SJSA1 (cell line): ENCODE data around the gene JAML. TPM values are rescaled to one million over a fixed set of nuclear protein-coding genes. Genes with fewer than 3 reads are reported as not detected.

Experiments
- DNase-seq, 2 experiments: peaks; one replicate each; pipeline ENCODE4 v3.0.0-alpha.2; 2015 to 2020; ENCODE audit warnings: low spot score in 2 of 2, low read depth in 1 of 2
- H3K27ac ChIP-seq: fragments of 250-450 bp; sonication (Bioruptor Pico); 2 replicates; pipeline ENCODE4 v1.5.1; 2020; ENCODE audit warnings: mild to moderate bottlenecking, moderate library complexity
- H3K27me3 ChIP-seq: fragments of 250-450 bp; sonication (Bioruptor Pico); replicated peaks from 2 replicates; pipeline ENCODE4 v1.5.1; 2020; ENCODE audit warnings: mild to moderate bottlenecking, moderate library complexity
- H3K36me3 ChIP-seq: fragments of 250-450 bp; sonication (Bioruptor Pico); 2 replicates; pipeline ENCODE4 v1.5.1; 2020; ENCODE audit warnings: mild to moderate bottlenecking
- H3K4me1 ChIP-seq: fragments of 250-450 bp; sonication (Bioruptor Pico); replicated peaks from 2 replicates; pipeline ENCODE4 v1.6.1; 2021; ENCODE audit warnings: mild to moderate bottlenecking
- H3K4me3 ChIP-seq: fragments of 250-450 bp; sonication (Bioruptor Pico); 2 replicates; pipeline ENCODE4 v1.5.1; 2020; ENCODE audit warnings: mild to moderate bottlenecking
- H3K9me3 ChIP-seq: fragments of 250-450 bp; sonication (Bioruptor Pico); replicated peaks from 2 replicates; pipeline ENCODE4 v1.5.1; 2020; ENCODE audit warnings: mild to moderate bottlenecking
- total RNA-seq: library from RNA; depleted of rRNA; stranded (reverse); fragments of >200 nt; shearing (Covaris generic); gene quantifications from 2 replicates; pipeline ENCODE4 v1.2.3, GENCODE V29; 2014

JAML gene
- total RNA-seq, 1 experiment from 2014 or later, result not detected

GRCh38 chr11:118233377-118233776 lies 8.6 kb upstream of the JAML start:
- H3K4me3 ChIP-seq, result no peak overlapping the region
- no peak overlapping the region for H3K27ac ChIP-seq
- H3K27me3 ChIP-seq, result no peaks in the 10 kb centered on the region
- H3K4me1 ChIP-seq, result no peaks in the 10 kb centered on the region
- H3K36me3 ChIP-seq, result no peaks in the 10 kb centered on the region
- DNase-seq, result no peak
- H3K9me3 ChIP-seq, result no peaks in the 10 kb centered on the region

GRCh38 chr11:118232659-118233058 lies 7.8 kb upstream of the JAML start:
- H3K4me3 ChIP-seq, result no peak overlapping the region
- H3K9me3 ChIP-seq, result no peaks in the 10 kb centered on the region
- DNase-seq, result no peak
- no peak overlapping the region for H3K27ac ChIP-seq
- no peaks in the 10 kb centered on the region for H3K4me1 ChIP-seq
- no peaks in the 10 kb centered on the region for H3K27me3 ChIP-seq
- H3K36me3 ChIP-seq, result no peaks in the 10 kb centered on the region

- H3K4me3 ChIP-seq, result no peak overlapping the region
- H3K4me1 ChIP-seq, result no peaks in the 10 kb centered on the region
- no peaks in the 10 kb centered on the region for H3K27me3 ChIP-seq
- no peaks in the 10 kb centered on the region for H3K9me3 ChIP-seq
- no peak for DNase-seq
- no peak overlapping the region for H3K27ac ChIP-seq
- no peaks in the 10 kb centered on the region for H3K36me3 ChIP-seq
Observed at GRCh38 chr11:118231461-118231860, 6.7 kb upstream of the JAML start.

GRCh38 chr11:118230088-118230487 lies 5.3 kb upstream of the JAML start:
- H3K36me3 ChIP-seq, result no peaks in the 10 kb centered on the region
- no peak for DNase-seq
- no peaks in the 10 kb centered on the region for H3K4me1 ChIP-seq
- no peaks in the 10 kb centered on the region for H3K9me3 ChIP-seq
- H3K4me3 ChIP-seq, result no peak overlapping the region
- no peaks in the 10 kb centered on the region for H3K27me3 ChIP-seq
- H3K27ac ChIP-seq, result no peak overlapping the region

- no peaks in the 10 kb centered on the region for H3K9me3 ChIP-seq
- no peak overlapping the region for H3K27ac ChIP-seq
- no peaks in the 10 kb centered on the region for H3K36me3 ChIP-seq
- DNase-seq, result no peak
- no peak overlapping the region for H3K4me3 ChIP-seq
- H3K27me3 ChIP-seq, result no peaks in the 10 kb centered on the region
- H3K4me1 ChIP-seq, result no peaks in the 10 kb centered on the region
Observed at GRCh38 chr11:118229274-118229847, 4.5 kb upstream of the JAML start.

GRCh38 chr11:118227865-118228785 lies 3.3 kb upstream of the JAML start:
- Histone ChIP-seq H3K9me3 (no peaks in the 10 kb centered on the region), H3K27me3 (no peaks in the 10 kb centered on the region), H3K4me3 (no peak overlapping the region), H3K36me3 (no peaks in the 10 kb centered on the region), H3K27ac (no peak overlapping the region), H3K4me1 (no peaks in the 10 kb centered on the region)
- no peak for DNase-seq

GRCh38 chr11:118226781-118227180 lies 2.0 kb upstream of the JAML start:
- no peak for DNase-seq
- no peaks in the 10 kb centered on the region for H3K36me3 ChIP-seq
- H3K4me1 ChIP-seq, result no peaks in the 10 kb centered on the region
- no peak overlapping the region for H3K27ac ChIP-seq
- no peaks in the 10 kb centered on the region for H3K27me3 ChIP-seq
- no peak overlapping the region for H3K4me3 ChIP-seq
- no peaks in the 10 kb centered on the region for H3K9me3 ChIP-seq

- DNase-seq, result no peak
- H3K27me3 ChIP-seq, result no peaks in the 10 kb centered on the region
- H3K4me1 ChIP-seq, result no peaks in the 10 kb centered on the region
- H3K4me3 ChIP-seq, result no peak overlapping the region
- no peaks in the 10 kb centered on the region for H3K36me3 ChIP-seq
- no peaks in the 10 kb centered on the region for H3K9me3 ChIP-seq
- no peak overlapping the region for H3K27ac ChIP-seq
Observed at GRCh38 chr11:118226296-118226695, 1.5 kb upstream of the JAML start.

- no peak for DNase-seq
- H3K9me3 ChIP-seq, result no peaks in the 10 kb centered on the region
- no peaks in the 10 kb centered on the region for H3K4me1 ChIP-seq
- H3K27me3 ChIP-seq, result no peaks in the 10 kb centered on the region
- no peak overlapping the region for H3K4me3 ChIP-seq
- H3K36me3 ChIP-seq, result no peaks in the 10 kb centered on the region
- H3K27ac ChIP-seq, result no peak overlapping the region
Observed at GRCh38 chr11:118223992-118224391, 819 bp downstream of the JAML start.

GRCh38 chr11:118223570-118223969 lies 1.2 kb downstream of the JAML start:
- DNase-seq, result no peak

GRCh38 chr11:118222437-118222836 lies 2.4 kb downstream of the JAML start:
- H3K36me3 ChIP-seq, result no peaks in the 10 kb centered on the region
- DNase-seq, result no peak
- H3K4me1 ChIP-seq, result no peaks in the 10 kb centered on the region
- H3K27ac ChIP-seq, result no peak overlapping the region
- H3K4me3 ChIP-seq, result no peak overlapping the region
- H3K27me3 ChIP-seq, result no peaks in the 10 kb centered on the region
- no peaks in the 10 kb centered on the region for H3K9me3 ChIP-seq

More at GRCh38 chr11:118223570-118223969, 1.2 kb downstream of the JAML start:
- no peak overlapping the region for H3K4me3 ChIP-seq
- no peak overlapping the region for H3K27ac ChIP-seq
- no peaks in the 10 kb centered on the region for H3K9me3 ChIP-seq
- H3K27me3 ChIP-seq, result no peaks in the 10 kb centered on the region
- H3K4me1 ChIP-seq, result no peaks in the 10 kb centered on the region
- H3K36me3 ChIP-seq, result no peaks in the 10 kb centered on the region

- no peak for DNase-seq
- Histone ChIP-seq H3K27me3 (no peaks in the 10 kb centered on the region), H3K9me3 (no peaks in the 10 kb centered on the region), H3K36me3 (no peaks in the 10 kb centered on the region), H3K4me1 (no peaks in the 10 kb centered on the region), H3K4me3 (no peak overlapping the region), H3K27ac (no peak overlapping the region)
Observed at GRCh38 chr11:118221419-118221818, 3.4 kb downstream of the JAML start.

- Histone ChIP-seq H3K36me3 (no peaks in the 10 kb centered on the region), H3K27me3 (no peaks in the 10 kb centered on the region), H3K4me3 (no peak overlapping the region), H3K9me3 (no peaks in the 10 kb centered on the region), H3K27ac (no peak overlapping the region), H3K4me1 (no peaks in the 10 kb centered on the region)
- DNase-seq, result no peak
Observed at GRCh38 chr11:118219732-118220131, 5.1 kb downstream of the JAML start.

GRCh38 chr11:118219244-118219643 lies 5.6 kb downstream of the JAML start:
- H3K9me3 ChIP-seq, result no peaks in the 10 kb centered on the region
- no peak overlapping the region for H3K27ac ChIP-seq
- no peaks in the 10 kb centered on the region for H3K27me3 ChIP-seq
- no peaks in the 10 kb centered on the region for H3K4me1 ChIP-seq
- DNase-seq, result no peak
- no peaks in the 10 kb centered on the region for H3K36me3 ChIP-seq
- no peak overlapping the region for H3K4me3 ChIP-seq
